Measurements from ENCODE around the gene FKBP6. TPM values are rescaled to one million over a fixed set of nuclear protein-coding genes. Genes with fewer than 3 reads are reported as not detected.

FKBP6 gene
- total RNA-seq, 2 donors from 2014 or later: not detected

DNA sequence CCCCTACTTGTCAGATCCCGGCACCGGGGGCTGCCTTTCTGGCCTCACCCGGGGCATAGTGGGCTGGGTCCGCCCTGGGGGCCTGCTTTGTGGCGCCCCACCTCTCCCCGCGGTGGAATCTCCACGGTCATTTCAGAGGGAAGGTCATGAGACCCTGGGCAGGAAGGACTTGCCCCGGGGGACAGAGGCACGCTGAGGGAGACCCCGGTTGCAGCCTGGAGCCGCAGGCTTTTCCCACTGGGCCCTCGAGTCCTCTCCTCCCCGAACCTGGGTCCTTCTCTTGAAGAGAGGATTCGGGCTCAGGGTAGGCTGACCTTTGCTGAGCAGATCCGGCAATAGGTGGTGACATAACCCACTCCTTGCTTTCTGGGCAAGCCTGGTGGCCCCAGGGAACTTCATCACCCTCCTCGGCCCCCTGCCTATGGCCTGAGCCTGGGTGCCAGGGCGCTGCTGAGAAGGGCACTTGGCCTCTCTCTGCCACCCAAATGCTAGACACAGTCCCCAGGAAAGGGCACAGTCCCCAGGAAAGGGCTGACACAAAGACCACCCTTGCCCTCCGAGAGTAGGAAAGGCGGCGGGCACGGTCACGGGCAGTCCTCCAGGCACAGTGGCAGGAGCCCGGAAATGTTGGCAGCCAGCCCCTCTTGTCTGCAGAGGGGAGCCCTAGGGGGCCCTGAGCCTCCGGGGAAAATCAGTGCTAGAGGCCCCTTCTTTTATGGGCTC, 36.2 kb downstream of the FKBP6 start:
- intact Hi-C loops (cut with DNase I): no loop called here
- H3K36me3 ChIP-seq (replicated peaks in 1 of 2; ENCODE audit: insufficient read depth in 1 of 2, low read depth in 2 of 2): no peaks in the 10 kb centered on the region
- 62% methylated on average over 22 of the region's 25 CpGs; no CpG with 5 or more reads in 1 of the 2 donors for WGBS, 2 donors

GRCh38 chr7:73366127-73366526, 38.2 kb downstream of the FKBP6 start:
- intact Hi-C loops (cut with DNase I): no loop called here
- Histone ChIP-seq H3K27me3 (no peaks in the 10 kb centered on the region), H3K36me3 (replicated peaks in 1 of 2; ENCODE audit: insufficient read depth in 1 of 2, low read depth in 2 of 2) (no peaks in the 10 kb centered on the region), H3K4me3 (no peak overlapping the region), H3K4me1 (peaks cover 4% of the 10 kb centered on the region), H3K9me3 (no peaks in the 10 kb centered on the region), H3K27ac (no peak overlapping the region)
- TF ChIP-seq POLR2A (IDR thresholded peaks at IDR 0.05) (no peak), CTCF (IDR thresholded peaks at IDR 0.05) (no peak)
- WGBS, 2 donors: 87 to 90% methylated on average over 3 to 11 of the region's 11 CpGs
- ATAC-seq (no peak), DNase-seq (no peak)

More for the DNA sequence above, 36.2 kb downstream of the FKBP6 start:
- Histone ChIP-seq H3K4me1 (peaks cover 5% of the 10 kb centered on the region), H3K27me3 (no peaks in the 10 kb centered on the region), H3K4me3 (no peak overlapping the region), H3K9me3 (no peaks in the 10 kb centered on the region), H3K27ac (no peak overlapping the region)
- TF ChIP-seq CTCF (IDR thresholded peaks at IDR 0.05): no peak
- TF ChIP-seq POLR2A (IDR thresholded peaks at IDR 0.05): no peak
- DNase-seq: no peak
- ATAC-seq: peak; percentile 15

DNA sequence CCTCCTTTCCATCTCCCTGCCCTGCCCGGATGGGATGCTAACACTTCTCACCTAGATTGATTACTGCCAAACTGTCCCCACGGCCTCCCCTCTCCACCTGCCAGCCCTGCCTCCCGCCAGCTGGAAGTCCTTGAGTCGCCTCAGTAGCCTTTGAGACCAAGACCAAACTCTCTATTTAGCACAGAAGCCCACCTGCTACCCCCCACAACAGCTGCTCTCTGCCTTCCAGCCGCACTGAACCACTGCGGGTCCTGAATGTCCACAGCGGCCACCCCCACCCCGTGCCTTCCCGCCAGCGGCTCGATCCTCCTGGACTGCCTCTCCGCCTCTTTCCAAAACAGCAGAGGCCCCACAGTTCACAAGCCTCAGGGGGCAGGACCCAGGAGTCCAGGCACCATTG, 39.0 kb downstream of the FKBP6 start:
- Histone ChIP-seq H3K27me3 (no peaks in the 10 kb centered on the region), H3K36me3 (replicated peaks in 1 of 2; ENCODE audit: insufficient read depth in 1 of 2, low read depth in 2 of 2) (no peaks in the 10 kb centered on the region), H3K4me1 (peaks cover 4% of the 10 kb centered on the region), H3K4me3 (no peak overlapping the region), H3K27ac (no peak overlapping the region), H3K9me3 (no peaks in the 10 kb centered on the region)
- DNase-seq (no peak), ATAC-seq (no peak)
- intact Hi-C loops (cut with DNase I): no loop called here
- TF ChIP-seq CTCF (IDR thresholded peaks at IDR 0.05): no peak
- no peak for TF ChIP-seq POLR2A (IDR thresholded peaks at IDR 0.05)
- WGBS, 2 donors: 74 to 75% methylated on average over 5 to 12 of the region's 12 CpGs

- Histone ChIP-seq H3K4me1 (peaks cover 4% of the 10 kb centered on the region), H3K4me3 (no peak overlapping the region), H3K27me3 (no peaks in the 10 kb centered on the region), H3K9me3 (no peaks in the 10 kb centered on the region), H3K27ac (no peak overlapping the region), H3K36me3 (replicated peaks in 1 of 2; ENCODE audit: insufficient read depth in 1 of 2, low read depth in 2 of 2) (no peaks in the 10 kb centered on the region)
- 77 to 79% methylated on average over 4 to 11 of the region's 11 CpGs for WGBS, 2 donors
- ATAC-seq (no peak), DNase-seq (no peak)
- TF ChIP-seq POLR2A (IDR thresholded peaks at IDR 0.05): no peak
- TF ChIP-seq CTCF (IDR thresholded peaks at IDR 0.05): no peak
- intact Hi-C loops (cut with DNase I): no loop called here
These were observed 41.0 kb downstream of the FKBP6 start for GRCh38 chr7:73369009-73369408.

- DNase-seq (no peak), ATAC-seq (no peak)
- Histone ChIP-seq H3K36me3 (replicated peaks in 1 of 2; ENCODE audit: insufficient read depth in 1 of 2, low read depth in 2 of 2) (no peaks in the 10 kb centered on the region), H3K9me3 (no peaks in the 10 kb centered on the region), H3K4me1 (no peaks in the 10 kb centered on the region), H3K27ac (no peak overlapping the region), H3K4me3 (no peak overlapping the region), H3K27me3 (no peaks in the 10 kb centered on the region)
- 88 to 92% methylated on average over 9 of the region's 9 CpGs for WGBS, 2 donors
- TF ChIP-seq POLR2A (IDR thresholded peaks at IDR 0.05): no peak
- no peak for TF ChIP-seq CTCF (IDR thresholded peaks at IDR 0.05)
- intact Hi-C loops (cut with DNase I): no loop called here
These were observed 41.7 kb downstream of the FKBP6 start for GRCh38 chr7:73369622-73370021.
